HG03025 (cell line): Measurements from ENCODE around the gene CABP4.
"Not testable (repeated sequence)": the region's sequence is repeated elsewhere in the genome, so short reads cannot be mapped to it uniquely, and the experiment has no call there.

ENCODE experiments used
- ATAC-seq: cut with Tn5 transposase; IDR thresholded peaks from one replicate; pipeline ENCODE4 v1.9.1; 2021; ENCODE audit warnings: mild to moderate bottlenecking, moderate library complexity; ENCODE audit not compliant: unreplicated experiment, low FRiP score

CABP4 gene

DNA sequence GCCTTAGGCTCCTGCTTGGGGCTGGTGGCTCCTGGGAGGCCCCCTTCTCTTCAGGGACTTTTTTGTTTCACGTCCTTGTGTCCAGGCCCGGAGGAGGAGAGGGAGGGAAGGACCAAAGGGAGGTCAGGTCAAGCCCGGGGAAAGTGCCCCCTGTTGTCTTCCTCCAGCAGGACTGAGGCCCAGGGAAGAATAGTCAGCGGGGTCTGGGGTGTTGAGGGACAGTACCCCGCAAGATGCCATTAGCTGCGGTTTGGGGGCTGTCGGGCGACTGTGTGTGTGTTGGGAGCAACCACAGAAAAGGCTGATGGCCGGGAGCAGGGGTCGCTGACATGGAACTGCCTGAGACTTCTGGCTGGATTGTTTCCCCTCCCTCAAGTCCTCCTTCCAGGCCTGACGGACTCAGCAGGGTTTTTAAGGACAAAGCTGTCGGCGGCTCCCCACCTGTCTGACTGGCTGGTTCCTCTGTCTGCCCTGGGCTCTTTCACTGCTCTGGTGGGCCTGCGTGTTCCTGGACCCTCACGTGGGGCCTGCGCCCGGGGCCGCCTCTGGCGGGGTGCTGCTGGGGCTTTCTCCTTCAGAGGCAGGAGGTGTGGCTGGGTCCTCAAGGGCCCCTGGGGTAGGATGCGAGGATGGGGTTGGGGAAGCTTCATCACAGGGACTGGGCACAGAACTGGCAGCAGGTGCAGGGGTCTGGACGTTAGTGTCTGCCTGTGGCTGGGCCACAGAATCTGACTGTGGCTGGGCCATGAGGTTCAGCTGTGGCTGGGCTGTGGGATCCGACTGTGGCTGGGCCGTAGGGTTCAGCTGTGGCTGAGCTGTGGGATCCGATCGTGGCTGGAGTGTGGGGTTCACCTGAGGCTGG lies 4.1 kb upstream of the CABP4 start:
- no peak for ATAC-seq

GRCh38 chr11:67451658-67451976 lies 3.5 kb upstream of the CABP4 start:
- no peak for ATAC-seq

GRCh38 chr11:67452141-67452952 lies 2.8 kb upstream of the CABP4 start, which contains the start of gene GPR152:
Gene GPR152, minus strand, starts transcription at chr11:67452729. Its CDS starts 5 bp downstream, at chr11:67452724.
- ATAC-seq, result no peak

- no peak for ATAC-seq
Observed at GRCh38 chr11:67453816-67454732, 1.1 kb upstream of the CABP4 start.

DNA sequence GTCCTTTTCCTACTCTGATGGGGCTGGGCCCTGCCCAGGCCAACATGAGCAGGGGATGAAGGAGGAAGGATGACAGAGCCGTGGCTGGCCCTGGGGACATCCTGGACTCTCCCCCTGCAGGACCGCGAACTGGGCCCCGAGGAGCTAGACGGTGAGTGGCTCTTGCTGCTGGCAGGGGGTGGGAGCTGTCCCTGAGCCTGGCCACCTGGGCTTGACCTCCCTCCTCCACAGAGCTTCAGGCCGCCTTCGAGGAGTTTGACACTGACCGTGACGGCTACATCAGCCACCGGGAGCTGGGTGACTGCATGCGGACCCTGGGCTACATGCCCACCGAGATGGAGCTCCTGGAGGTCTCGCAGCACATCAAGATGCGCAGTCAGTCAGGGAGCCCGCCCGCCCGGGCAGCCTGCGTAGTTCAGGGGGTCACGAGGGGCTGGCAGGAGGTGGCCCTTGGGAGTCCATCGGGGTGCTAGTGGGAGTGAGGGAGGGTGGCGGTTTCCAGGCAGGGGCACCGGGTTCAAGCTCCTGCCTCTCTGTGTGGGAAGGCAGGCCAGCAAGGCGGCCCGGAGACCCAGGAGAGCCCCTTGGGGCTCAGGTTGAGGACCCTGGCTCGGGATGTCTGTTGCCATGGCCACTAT lies 1.0 kb downstream of the CABP4 start:
- no peak for ATAC-seq

DNA sequence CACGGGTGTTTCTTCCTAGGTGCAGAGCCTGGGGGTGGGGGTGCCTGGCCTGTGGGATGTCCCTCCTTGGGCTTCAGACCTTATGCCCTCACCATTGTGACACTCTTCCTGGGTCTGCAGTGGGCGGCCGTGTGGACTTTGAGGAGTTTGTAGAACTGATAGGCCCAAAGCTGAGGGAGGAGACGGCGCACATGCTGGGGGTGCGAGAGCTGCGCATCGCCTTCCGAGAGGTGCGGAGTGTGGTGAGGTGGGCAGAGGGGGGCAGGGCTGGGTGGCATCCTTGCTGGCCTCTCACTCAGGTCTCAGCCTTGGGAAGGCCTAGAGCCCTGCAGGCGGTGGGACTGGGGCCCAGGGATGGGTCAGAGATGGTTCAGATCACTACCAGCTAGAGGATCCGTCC lies 2.3 kb downstream of the CABP4 start:
- ATAC-seq, result no peak

DNA sequence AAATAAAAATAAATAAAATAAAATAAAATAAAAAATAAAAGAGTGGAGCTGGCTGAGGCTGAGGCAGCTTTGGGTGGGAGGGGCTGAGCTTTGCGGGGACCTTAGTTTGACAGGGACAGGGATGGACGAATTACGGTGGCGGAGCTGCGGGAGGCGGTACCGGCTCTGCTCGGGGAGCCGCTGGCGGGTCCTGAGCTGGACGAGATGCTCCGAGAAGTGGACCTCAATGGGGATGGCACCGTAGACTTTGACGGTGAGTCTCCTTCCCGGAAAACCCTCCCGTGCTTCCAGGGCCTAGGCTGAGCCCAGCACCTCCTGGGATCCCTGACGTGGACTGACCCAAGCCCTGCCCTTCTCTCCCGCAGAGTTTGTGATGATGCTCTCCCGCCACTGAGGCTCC lies 3.1 kb downstream of the CABP4 start:
- no peak for ATAC-seq

- no peak for ATAC-seq
Observed at GRCh38 chr11:67463186-67463585, 8.0 kb downstream of the CABP4 start.

DNA sequence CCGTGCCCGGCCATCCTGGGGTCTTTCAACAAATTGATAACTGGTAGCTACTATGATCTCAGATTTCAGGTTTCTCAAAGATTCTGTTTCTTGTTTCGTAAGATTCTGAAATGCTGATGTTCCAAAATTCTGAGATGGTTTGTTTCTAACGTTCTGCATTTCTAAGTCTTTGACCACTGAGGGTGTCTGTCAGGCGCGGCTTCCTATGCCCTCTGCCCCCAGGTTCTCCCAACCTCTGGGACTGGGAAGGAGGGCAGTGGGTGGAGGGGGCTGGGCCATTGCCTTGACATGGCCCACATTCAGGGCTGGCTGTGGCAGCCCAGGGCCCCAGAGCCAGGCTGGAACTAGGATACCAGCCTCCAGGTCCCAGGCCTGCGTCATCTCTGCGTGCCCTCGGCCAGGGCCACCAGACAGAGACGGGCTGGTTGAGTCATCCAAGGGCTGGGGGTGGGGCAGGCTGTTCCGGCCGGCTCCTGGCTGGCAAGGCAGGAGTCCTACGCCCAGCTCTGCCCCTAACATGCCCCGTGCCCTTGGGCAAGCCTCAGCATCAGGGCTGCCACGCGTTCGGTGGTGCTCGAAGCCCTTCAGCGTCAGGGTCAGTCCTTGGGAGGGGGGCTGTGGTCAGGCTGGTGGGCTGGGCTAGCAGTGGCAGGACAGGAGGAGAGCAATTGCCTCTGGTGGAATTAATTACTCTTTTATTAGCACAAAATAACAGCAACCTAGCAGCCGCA lies 8.7 kb downstream of the CABP4 start:
- no peak for ATAC-seq

DNA sequence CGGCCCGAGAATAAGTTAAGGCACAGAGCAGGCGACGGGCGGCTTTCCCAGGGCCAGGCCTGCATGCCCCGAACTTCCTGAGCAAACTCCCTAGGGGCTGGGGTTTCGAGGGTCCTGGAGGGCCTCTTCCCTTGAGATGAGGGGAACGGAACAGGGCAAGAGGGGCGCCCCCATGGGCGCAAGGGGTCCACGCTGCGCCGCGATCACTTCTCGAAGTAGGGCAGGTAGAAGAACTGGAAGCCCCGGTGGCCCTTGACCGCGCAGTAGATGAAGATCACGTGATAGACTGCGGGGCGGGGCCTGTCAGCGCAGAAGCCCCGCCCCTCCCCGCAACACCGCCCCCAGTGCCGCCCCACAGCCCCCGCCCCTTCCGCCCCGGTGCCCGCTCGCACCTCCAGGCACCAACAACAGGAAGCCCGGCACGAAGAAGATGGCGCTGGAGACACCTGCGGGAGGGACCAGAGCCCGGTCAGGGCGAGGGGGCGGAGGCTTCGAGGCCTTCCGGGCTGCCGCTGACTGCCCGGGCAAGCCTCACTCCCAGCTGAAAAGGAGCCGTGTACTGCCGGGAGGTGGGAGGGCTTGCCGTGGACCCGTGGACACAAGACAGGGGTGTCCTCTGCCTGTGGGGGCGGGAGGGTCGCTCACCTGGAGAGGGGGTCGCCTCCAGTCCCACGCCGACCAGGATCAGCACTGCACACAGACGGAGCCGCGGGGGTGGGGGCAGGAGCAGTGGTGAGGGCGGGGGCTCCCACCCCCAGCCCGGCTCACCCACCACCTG lies 9.4 kb downstream of the CABP4 start:
- peak; percentile 36 for ATAC-seq

DNA sequence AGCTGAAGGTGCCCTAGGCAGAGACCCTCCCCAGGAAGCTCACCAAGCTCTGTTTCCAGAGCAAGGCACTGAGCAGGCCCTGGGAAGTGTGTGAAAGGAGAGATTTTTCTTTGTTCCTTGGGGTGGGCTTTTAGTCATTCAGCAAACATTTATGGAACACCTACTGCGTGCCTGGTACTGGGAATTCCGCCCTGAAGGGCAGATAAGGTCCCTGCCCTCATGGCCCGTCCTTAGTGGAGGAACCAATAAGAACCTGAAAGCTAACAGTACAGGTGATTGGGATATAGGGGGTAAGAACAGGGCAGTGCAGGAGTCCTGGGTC lies 10.0 kb downstream of the CABP4 start:
- no peak for ATAC-seq

DNA sequence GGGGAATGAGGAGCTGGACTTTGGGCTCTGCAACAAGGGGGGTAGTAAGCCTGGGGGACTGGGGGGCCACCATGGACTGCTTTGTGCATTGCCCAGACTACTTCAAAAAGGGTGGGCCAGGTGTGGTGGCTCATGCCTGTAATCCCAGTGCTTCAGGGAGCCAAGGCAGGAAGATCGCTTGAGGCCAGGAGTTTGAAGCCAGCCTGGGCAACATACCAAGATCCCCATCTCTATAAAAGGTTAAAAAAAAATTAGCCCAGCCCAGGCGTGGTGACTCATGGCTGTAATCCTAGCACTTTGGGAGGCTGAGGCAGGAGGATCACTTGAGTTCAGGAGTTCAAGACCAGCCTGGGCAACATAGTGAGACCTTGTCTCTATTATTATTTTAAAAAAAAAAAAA lies 10.4 kb downstream of the CABP4 start:
- not testable (repeated sequence) for ATAC-seq

GRCh38 chr11:67466367-67466766 lies 11.2 kb downstream of the CABP4 start:
- no peak for ATAC-seq

DNA sequence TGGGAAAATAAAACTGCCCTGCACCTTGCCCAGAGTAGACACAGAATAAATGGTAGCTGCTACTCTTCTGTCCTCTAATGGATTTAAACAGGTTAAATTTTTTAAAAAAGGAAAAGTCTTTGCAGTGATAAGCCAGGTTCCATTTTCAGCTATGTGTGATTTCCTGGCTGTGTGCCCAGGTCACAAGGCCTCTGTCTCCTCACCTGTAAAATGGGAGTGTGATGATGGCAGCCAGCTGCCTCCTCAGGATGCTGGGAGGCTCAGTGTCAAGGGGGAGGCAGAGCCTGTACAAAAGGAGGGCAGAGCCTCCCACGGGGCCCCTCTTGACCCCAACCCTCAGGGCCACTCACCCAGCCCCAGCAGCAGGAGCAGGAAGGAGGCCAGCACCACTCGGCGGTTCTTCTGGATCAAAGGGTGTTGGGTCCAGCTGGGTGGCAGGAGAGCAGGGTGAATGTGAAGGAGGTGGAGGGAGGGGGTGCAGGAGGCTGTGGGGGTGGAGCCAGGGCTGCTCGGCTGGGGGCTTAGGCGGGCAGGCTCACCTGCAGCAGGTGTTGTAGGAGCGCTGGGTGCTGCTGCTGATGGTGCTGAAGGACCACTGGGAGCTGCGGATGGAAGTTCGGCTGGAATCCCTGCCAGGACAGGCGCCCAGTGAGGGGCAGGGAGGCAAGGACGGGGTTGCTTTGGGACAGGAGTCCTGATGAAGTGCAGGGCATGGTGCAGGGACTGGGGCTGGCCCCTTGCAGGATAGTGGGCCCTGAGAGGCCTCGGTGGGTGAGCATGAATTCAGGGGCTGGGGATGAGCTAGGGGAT lies 12.0 kb downstream of the CABP4 start:
- no peak for ATAC-seq

- ATAC-seq, result no peak
Observed at GRCh38 chr11:67468056-67468455, 12.9 kb downstream of the CABP4 start.

- no peak for ATAC-seq
Observed at GRCh38 chr11:67468456-67468758, 13.3 kb downstream of the CABP4 start.

DNA sequence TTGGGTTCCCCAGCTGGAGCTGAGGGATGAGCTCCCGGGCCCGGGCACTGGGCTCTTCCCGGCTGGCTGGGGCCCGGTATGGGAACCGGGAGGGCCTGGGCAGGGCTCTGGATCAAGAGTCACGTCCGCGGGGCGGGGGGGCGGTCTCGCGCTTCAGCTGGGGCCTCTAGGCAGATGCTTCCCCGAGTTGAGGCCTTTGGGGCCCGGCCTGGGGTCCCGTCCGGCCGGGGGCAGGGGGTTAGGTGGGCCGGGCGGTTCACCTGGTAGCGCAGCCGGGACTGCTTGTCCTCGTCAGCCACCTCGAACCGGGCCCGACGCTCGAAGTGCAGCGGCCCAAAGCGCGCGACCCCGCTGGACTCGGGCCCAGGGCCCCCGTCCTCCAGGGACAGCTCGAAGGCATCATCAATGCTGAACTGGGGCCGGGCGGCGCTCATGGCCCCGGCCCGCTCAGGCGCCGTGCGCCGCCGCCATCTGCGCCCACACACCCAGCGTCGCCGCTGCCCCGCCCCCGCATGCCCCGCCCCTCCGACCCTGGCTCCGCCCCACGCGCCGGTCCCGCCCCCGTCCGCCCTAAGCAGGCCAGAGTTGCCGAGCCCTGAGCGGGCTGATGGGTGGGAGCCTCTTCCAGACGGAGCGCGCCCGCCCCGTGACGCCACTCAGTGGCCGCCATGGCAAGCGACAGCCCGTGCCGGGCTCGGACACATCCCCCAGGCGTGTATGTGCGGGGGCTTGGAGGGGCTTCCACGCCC lies 13.8 kb downstream of the CABP4 start, which contains the start of gene TMEM134:
TMEM134 (minus strand) TSS at position 493 of the 749 bp plus-strand sequence; CDS start at position 434, 59 bp downstream.
- peak; percentile 46 for ATAC-seq

DNA sequence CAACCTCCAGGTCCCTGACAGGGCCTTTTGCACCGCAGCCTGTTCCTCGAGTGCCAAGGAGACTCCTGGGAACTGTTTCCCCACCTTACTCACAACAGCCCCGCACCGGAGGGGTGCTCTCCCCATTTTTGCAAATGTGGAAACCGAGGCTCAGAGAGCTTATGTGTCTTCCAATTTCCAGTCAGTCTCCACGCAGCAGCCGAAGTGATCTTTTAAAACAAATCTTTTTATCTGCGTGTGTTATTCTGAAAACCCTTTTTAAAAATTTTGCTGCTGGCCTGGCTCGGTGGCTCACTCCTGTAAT lies 14.3 kb downstream of the CABP4 start:
- no peak for ATAC-seq
